Fibroblast of lung (primary cell): ENCODE data around the gene DCTN4. TPM values are rescaled to one million over a fixed set of nuclear protein-coding genes. Genes with fewer than 3 reads are reported as not detected.

Experiments used
- DNase-seq, 2 donors: peaks; one replicate each; pipeline versions ENCODE4 v3.0.0 to v3.0.0-alpha.2; 2010; ENCODE audit warnings: low read depth in 2 of 2
- H2AFZ ChIP-seq: 2 replicates; pipeline ENCODE4 v1.5.1; 2012; ENCODE audit warnings: low read length, control low read depth, inconsistent platforms
- H3K27ac ChIP-seq: 2 replicates; pipeline ENCODE4 v1.5.1; 2011; ENCODE audit warnings: low read length, control low read depth; ENCODE audit not compliant: insufficient read depth
- H3K27me3 ChIP-seq: 2 replicates; pipeline ENCODE4 v1.5.1; 2011; ENCODE audit warnings: mild to moderate bottlenecking, low read length; ENCODE audit not compliant: control insufficient read depth, insufficient read depth
- H3K36me3 ChIP-seq: 2 replicates; pipeline ENCODE4 v1.5.1; 2011; ENCODE audit warnings: low read length; ENCODE audit not compliant: control insufficient read depth, insufficient read depth
- H3K4me1 ChIP-seq: 2 replicates; pipeline ENCODE4 v1.5.1; 2011; ENCODE audit warnings: low read length; ENCODE audit not compliant: control insufficient read depth, insufficient read depth; ENCODE audit errors: extremely low read depth
- H3K4me2 ChIP-seq: 2 replicates; pipeline ENCODE4 v1.5.1; 2011; ENCODE audit warnings: low read length, control low read depth; ENCODE audit not compliant: insufficient read depth; ENCODE audit errors: extremely low read depth
- H3K4me3 ChIP-seq, 4 experiments: fragments of 200-600 bp in 1 of 4; sonication (generic) in 1 of 4; replicated peaks in 1 of 4; 2 replicates each; pipeline ENCODE4 v1.5.1; 2011 to 2016; ENCODE audit warnings: low read length in 4 of 4, low read depth in 3 of 4, mild to moderate bottlenecking in 3 of 4, control low read depth in 2 of 4, inconsistent platforms in 1 of 4, mixed read lengths in 1 of 4; ENCODE audit not compliant: insufficient read depth in 1 of 4; ENCODE audit errors: control extremely low read depth in 1 of 4
- H3K79me2 ChIP-seq: 2 replicates; pipeline ENCODE4 v1.5.1; 2012; ENCODE audit warnings: mild to moderate bottlenecking, low read length, inconsistent platforms; ENCODE audit not compliant: control insufficient read depth, insufficient read depth
- H3K9ac ChIP-seq: 2 replicates; pipeline ENCODE4 v1.5.1; 2011; ENCODE audit warnings: mild to moderate bottlenecking, low read length, control low read depth; ENCODE audit not compliant: insufficient read depth
- H3K9me3 ChIP-seq: 2 replicates; pipeline ENCODE4 v1.5.1; 2012; ENCODE audit warnings: low read depth, low read length; ENCODE audit not compliant: control insufficient read depth, insufficient read depth
- H4K20me1 ChIP-seq: 2 replicates; pipeline ENCODE4 v1.5.1; 2011; ENCODE audit warnings: low read length; ENCODE audit not compliant: control insufficient read depth, insufficient read depth; ENCODE audit errors: extremely low read depth
- CTCF ChIP-seq, 2 donors: IDR thresholded peaks in 1 of 2; conservative IDR thresholded peaks in 1 of 2; 1 replicate in 1 of 2; 2 replicates in 1 of 2; pipeline ENCODE4 v1.5.1; 2011 to 2012; ENCODE audit warnings: low read length in 2 of 2, control low read depth in 1 of 2, inconsistent platforms in 1 of 2, low read depth in 1 of 2, mild to moderate bottlenecking in 1 of 2
- EZH2 ChIP-seq: IDR thresholded peaks from 2 replicates; pipeline ENCODE4 v1.5.1; 2012; ENCODE audit warnings: low read length, control low read depth, mild to moderate bottlenecking; ENCODE audit errors: missing control alignments
- polyA plus RNA-seq, 2 donors: library from polyadenylated mRNA; depleted of rRNA in 1 of 2; stranded (reverse) in 1 of 2; unstranded in 1 of 2; fragments of >200 nt; gene quantifications; 2 replicates each; pipeline ENCODE4 v1.2.1, GENCODE V29; 2011 to 2012; ENCODE audit warnings: missing spikeins in 1 of 2
- total RNA-seq: library from RNA; depleted of rRNA; stranded (reverse); fragments of >200 nt; gene quantifications from 2 replicates; pipeline ENCODE4 v1.2.1, GENCODE V29; 2014

Gene DCTN4
- total and polyA plus RNA-seq, 2 donors (not counting 1 experiment from before 2014, with no cell fraction given) = 60.0 to 67.2 TPM

DNA sequence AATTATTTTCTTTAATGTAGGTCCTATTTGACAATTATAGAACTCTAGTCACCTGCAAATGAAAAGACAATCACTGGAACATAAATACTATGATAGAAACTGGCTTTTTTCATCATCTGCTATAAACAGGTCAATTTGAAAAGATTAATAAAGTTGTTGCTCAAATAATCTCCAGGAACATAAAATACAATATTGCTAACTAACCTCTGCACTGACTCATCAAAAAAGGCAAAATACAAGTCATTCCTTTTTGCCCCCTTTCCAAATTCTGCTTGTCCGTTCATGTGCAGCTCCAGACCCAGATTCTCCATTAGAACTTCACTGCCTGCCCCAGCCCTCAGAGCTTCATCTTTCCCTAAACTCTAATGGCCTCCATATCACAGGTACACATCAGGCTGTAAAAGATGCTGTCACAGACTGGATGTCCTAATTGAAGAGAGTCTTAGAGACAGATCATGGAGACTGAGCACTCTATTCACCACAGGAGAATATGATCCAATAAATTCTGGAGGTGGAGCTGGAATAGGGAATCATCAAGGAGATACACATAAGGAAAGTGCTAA lies 1.6 kb downstream of the DCTN4 start:
- Histone ChIP-seq H3K27ac (peak overlapping the region; percentile 100), H3K4me2 (peak overlapping the region; percentile 99), H3K4me3 (peak overlapping the region; percentile 49 to 96 (median 74)), H3K9me3 (no peaks in the 10 kb centered on the region), H3K4me1 (peaks cover 6% of the 10 kb centered on the region), H3K9ac (peak overlapping the region; percentile 4), H3K79me2 (peaks cover 44% of the 10 kb centered on the region), H3K27me3 (no peaks in the 10 kb centered on the region), H3K36me3 (peaks cover 9% of the 10 kb centered on the region), H4K20me1 (no peaks in the 10 kb centered on the region), H2AFZ (no peak overlapping the region)
- TF ChIP-seq CTCF (conservative IDR thresholded peaks at IDR 0.05 in 1 of 2, IDR thresholded peaks at IDR 0.05 in 1 of 2; ENCODE audit: low read depth in 1 of 2, low read length in 2 of 2) = no peak
- no peak for DNase-seq

DNA sequence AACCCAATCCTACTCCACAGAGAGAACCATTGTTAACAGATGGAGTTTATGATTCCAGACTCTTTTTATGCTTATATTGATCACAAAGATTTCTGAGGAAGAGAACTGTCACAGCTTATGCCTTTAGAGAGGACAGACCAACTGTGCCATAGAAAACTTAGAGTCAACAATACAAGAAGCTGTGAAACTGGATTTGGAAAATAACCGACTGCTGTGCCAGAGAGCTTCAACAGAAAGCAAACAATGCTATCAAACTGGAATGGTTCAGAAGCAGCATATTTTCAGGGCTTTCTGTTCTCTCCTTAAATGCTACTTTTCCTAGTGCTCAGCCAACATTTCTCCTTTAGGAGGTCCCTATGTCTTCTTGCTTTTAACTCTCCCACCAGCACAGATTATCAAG lies 5.0 kb downstream of the DCTN4 start:
- H3K4me3 ChIP-seq = no peak overlapping the region
- no peaks in the 10 kb centered on the region for H3K9me3 ChIP-seq
- no peaks in the 10 kb centered on the region for H3K27me3 ChIP-seq
- no peaks in the 10 kb centered on the region for H4K20me1 ChIP-seq
- peaks cover 10% of the 10 kb centered on the region for H3K36me3 ChIP-seq
- no peak overlapping the region for H3K27ac ChIP-seq
- peaks cover 60% of the 10 kb centered on the region for H3K79me2 ChIP-seq
- no peak for DNase-seq
- H3K4me2 ChIP-seq = no peak overlapping the region
- TF ChIP-seq CTCF (conservative IDR thresholded peaks at IDR 0.05 in 1 of 2, IDR thresholded peaks at IDR 0.05 in 1 of 2; ENCODE audit: low read depth in 1 of 2, low read length in 2 of 2) (no peak), EZH2 (no peak)
- peaks cover 6% of the 10 kb centered on the region for H3K4me1 ChIP-seq
- no peak overlapping the region for H2AFZ ChIP-seq
- no peak overlapping the region for H3K9ac ChIP-seq

DNA sequence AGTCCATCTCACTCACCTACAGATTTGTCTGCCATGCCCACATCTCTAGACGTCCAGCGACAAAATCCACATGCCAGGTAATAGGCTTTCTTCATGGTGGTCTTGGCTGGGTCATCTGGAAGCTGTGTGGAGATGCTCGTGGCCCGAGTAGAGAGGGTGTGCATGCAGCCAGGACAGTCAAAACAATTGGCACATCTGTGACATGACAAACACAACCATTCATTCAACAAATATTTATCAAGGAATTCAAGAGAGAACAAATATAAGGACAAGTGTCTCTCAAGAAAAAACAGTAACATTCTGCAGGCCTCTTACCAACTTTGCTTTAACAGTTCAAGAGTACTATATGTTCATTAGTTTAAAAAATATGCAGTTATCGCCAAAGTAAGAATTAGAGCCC lies 5.4 kb downstream of the DCTN4 start:
- Histone ChIP-seq H3K4me1 (peaks cover 6% of the 10 kb centered on the region), H3K4me3 (no peak overlapping the region), H3K36me3 (peaks cover 10% of the 10 kb centered on the region), H3K27me3 (no peaks in the 10 kb centered on the region), H3K79me2 (peaks cover 60% of the 10 kb centered on the region), H3K27ac (no peak overlapping the region), H2AFZ (no peak overlapping the region), H3K9ac (no peak overlapping the region), H4K20me1 (no peaks in the 10 kb centered on the region), H3K4me2 (no peak overlapping the region), H3K9me3 (no peaks in the 10 kb centered on the region)
- TF ChIP-seq EZH2 (no peak), CTCF (conservative IDR thresholded peaks at IDR 0.05 in 1 of 2, IDR thresholded peaks at IDR 0.05 in 1 of 2; ENCODE audit: low read depth in 1 of 2, low read length in 2 of 2) (no peak)
- DNase-seq = no peak
